Measurements from ENCODE around the gene LSAMP. TPM values are rescaled to one million over a fixed set of nuclear protein-coding genes. Genes with fewer than 3 reads are reported as not detected.

LSAMP gene
- total and polyA plus RNA-seq, 2 experiments from 2014 or later = 2.0 to 2.9 TPM

DNA sequence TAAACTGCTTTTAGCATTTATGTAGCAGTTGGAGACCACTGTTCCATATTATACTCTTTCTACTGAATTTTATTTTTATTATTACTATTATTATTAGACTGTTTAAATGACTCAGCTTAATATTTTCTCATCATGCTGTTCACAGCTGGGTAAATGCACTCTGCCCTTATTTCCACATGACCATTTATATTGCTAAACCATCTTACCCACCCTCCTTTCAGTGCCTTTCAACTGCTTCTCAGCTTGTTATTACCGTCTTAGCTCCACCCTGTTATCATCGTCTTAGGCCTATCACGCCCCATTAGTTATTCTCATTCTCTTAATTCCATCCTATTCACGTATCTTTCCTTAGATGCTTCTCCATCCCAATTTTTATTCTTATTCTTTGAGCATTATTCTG lies 609.3 kb downstream of the LSAMP start:
- Histone ChIP-seq H3K4me1 (ENCODE audit: insufficient read depth) (peaks cover 20% of the 10 kb centered on the region), H3K27ac (ENCODE audit: low read depth) (no peak overlapping the region), H4K20me1 (replicated peaks; ENCODE audit: insufficient read depth) (no peaks in the 10 kb centered on the region), H3K36me3 (ENCODE audit: insufficient read depth) (no peaks in the 10 kb centered on the region), H3K27me3 (ENCODE audit: insufficient read depth) (no peaks in the 10 kb centered on the region), H3K79me2 (replicated peaks; ENCODE audit: insufficient read depth) (no peaks in the 10 kb centered on the region), H3K9me2 (ENCODE audit: insufficient read depth) (no peaks in the 10 kb centered on the region), H2AFZ (no peak overlapping the region), H3K4me3 (no peak overlapping the region), H3K4me2 (no peak overlapping the region), H3F3A (replicated peaks; ENCODE audit: low read depth) (no peaks in the 10 kb centered on the region)
- TF ChIP-seq, protein P1, sequence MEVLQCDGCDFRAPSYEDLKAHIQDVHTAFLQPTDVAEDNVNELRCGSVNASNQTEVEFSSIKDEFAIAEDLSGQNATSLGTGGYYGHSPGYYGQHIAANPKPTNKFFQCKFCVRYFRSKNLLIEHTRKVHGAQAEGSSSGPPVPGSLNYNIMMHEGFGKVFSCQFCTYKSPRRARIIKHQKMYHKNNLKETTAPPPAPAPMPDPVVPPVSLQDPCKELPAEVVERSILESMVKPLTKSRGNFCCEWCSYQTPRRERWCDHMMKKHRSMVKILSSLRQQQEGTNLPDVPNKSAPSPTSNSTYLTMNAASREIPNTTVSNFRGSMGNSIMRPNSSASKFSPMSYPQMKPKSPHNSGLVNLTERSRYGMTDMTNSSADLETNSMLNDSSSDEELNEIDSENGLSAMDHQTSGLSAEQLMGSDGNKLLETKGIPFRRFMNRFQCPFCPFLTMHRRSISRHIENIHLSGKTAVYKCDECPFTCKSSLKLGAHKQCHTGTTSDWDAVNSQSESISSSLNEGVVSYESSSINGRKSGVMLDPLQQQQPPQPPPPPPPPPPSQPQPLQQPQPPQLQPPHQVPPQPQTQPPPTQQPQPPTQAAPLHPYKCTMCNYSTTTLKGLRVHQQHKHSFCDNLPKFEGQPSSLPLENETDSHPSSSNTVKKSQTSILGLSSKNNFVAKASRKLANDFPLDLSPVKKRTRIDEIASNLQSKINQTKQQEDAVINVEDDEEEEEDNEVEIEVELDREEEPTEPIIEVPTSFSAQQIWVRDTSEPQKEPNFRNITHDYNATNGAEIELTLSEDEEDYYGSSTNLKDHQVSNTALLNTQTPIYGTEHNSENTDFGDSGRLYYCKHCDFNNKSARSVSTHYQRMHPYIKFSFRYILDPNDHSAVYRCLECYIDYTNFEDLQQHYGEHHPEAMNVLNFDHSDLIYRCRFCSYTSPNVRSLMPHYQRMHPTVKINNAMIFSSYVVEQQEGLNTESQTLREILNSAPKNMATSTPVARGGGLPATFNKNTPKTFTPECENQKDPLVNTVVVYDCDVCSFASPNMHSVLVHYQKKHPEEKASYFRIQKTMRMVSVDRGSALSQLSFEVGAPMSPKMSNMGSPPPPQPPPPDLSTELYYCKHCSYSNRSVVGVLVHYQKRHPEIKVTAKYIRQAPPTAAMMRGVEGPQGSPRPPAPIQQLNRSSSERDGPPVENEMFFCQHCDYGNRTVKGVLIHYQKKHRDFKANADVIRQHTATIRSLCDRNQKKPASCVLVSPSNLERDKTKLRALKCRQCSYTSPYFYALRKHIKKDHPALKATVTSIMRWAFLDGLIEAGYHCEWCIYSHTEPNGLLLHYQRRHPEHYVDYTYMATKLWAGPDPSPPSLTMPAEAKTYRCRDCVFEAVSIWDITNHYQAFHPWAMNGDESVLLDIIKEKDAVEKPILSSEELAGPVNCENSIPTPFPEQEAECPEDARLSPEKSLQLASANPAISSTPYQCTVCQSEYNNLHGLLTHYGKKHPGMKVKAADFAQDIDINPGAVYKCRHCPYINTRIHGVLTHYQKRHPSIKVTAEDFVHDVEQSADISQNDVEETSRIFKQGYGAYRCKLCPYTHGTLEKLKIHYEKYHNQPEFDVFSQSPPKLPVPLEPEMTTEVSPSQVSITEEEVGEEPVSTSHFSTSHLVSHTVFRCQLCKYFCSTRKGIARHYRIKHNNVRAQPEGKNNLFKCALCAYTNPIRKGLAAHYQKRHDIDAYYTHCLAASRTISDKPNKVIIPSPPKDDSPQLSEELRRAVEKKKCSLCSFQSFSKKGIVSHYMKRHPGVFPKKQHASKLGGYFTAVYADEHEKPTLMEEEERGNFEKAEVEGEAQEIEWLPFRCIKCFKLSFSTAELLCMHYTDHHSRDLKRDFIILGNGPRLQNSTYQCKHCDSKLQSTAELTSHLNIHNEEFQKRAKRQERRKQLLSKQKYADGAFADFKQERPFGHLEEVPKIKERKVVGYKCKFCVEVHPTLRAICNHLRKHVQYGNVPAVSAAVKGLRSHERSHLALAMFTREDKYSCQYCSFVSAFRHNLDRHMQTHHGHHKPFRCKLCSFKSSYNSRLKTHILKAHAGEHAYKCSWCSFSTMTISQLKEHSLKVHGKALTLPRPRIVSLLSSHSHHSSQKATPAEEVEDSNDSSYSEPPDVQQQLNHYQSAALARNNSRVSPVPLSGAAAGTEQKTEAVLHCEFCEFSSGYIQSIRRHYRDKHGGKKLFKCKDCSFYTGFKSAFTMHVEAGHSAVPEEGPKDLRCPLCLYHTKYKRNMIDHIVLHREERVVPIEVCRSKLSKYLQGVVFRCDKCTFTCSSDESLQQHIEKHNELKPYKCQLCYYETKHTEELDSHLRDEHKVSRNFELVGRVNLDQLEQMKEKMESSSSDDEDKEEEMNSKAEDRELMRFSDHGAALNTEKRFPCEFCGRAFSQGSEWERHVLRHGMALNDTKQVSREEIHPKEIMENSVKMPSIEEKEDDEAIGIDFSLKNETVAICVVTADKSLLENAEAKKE (CRISPR knock-in tag; IDR thresholded peaks at IDR 0.05) = no peak
- TF ChIP-seq EZH2phosphoT487 (IDR thresholded peaks at IDR 0.05; ENCODE audit: unreplicated experiment) = no peak
- TF ChIP-seq EZH2 (IDR thresholded peaks at IDR 0.05; ENCODE audit: low read depth, unreplicated experiment) = no peak
- TF ChIP-seq ETS1 (IDR thresholded peaks at IDR 0.05) = no peak
- TF ChIP-seq CREB1 (CRISPR knock-in tag; IDR thresholded peaks at IDR 0.05; ENCODE audit: low read depth) = no peak
- TF ChIP-seq CTCF (conservative IDR thresholded peaks at IDR 0.05; ENCODE audit: low read depth in 2 of 2) = no peak
- TF ChIP-seq ZNF331 (CRISPR knock-in tag; IDR thresholded peaks at IDR 0.05; ENCODE audit: low read depth) = no peak
- ATAC-seq (no peak), DNase-seq (ENCODE audit: low spot score) (no peak)
- Mint-ChIP-seq H3K36me3 (ENCODE audit: low read depth) (no peaks in the 10 kb centered on the region), H3K27ac (no peak overlapping the region), H3K4me3 (no peak overlapping the region), H3K9me3 (no peaks in the 10 kb centered on the region), H3K4me1 (peaks cover 38% of the 10 kb centered on the region), H3K27me3 (ENCODE audit: insufficient read depth, low read depth, poor library complexity) (peaks cover 6% of the 10 kb centered on the region)
